ENCODE data around the gene YBEY.
A peak's percentile ranks its signal among the peaks of the same experiment; 100 is the strongest.
"Not testable (repeated sequence)": the region's sequence is repeated elsewhere in the genome, so short reads cannot be mapped to it uniquely, and the experiment has no call there.

YBEY gene

DNA sequence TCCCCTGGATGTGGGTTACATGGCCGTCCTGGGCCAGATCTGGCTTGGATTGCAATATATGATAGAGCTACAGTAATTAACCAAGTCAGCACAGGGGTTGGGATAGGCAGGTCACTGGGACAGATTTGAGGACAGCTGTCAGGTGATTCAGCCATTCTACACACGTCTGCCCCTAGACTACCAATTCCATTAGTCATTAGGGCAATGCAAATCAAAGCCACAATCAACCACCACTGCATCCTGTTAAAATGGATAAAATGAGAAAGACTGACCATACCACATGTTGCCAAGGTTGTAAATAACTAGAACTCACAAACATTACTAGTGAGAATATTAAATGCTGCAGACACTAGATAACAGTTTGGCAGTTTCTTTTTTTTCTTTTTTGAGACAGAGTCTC lies 21.5 kb downstream of the YBEY start:
- peak; percentile 34 for DNase-seq

DNA sequence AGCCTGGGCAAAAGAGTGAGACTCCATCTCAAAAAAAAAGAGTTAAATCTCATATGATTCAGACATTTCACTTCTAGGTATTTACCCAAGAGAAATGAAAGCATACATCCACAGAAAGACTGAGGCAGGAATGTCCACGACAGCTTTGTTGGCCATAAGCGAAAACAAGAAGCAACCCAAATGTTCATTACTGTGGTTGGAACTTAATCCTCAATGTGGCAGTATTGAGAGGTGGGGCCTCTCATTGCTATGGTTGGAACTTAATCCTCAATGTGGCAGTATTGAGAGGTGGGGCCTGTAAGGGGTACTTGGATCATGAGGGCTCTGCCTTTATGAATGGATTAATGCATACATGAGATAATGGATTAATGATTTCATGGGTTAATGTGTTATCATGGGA lies 22.3 kb downstream of the YBEY start:
- DNase-seq: peak; percentile 10

DNA sequence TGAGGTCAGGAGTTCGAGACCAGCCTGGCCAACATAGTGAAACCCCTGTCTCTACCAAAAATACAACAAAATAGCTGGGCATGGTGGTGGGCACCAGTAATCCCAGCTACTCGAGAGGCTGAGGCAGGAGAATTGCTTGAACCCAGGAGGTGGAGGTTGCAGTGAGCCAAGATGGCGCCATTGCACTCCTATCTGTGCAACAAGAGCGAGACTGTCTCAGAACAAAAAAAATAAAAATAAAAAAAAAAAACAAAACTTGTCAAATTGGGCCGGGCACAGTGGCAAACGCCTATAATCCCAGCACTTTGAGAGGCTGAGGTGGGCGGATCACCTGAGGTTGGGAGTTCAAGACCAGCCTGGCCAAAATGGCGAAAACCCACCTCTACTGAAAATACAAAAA lies 24.1 kb downstream of the YBEY start:
- not testable (repeated sequence) for DNase-seq

DNA sequence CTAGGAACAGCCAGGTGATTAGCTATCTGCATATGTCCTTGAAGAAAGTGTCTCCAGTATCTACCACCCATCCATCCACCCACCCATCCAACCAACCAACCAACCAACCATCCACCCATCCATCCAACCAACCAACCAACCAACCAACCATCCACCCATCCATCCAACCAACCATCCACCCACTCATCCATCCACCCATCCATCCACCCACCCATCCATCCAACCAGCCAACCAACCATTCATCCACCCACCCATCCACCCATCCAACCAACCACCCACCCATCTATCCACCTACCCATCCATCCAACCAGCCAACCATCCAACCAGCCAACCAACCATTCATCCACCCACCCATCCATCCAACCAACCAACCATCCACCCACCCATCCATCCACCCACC lies 25.4 kb downstream of the YBEY start:
- DNase-seq: no peak

DNA sequence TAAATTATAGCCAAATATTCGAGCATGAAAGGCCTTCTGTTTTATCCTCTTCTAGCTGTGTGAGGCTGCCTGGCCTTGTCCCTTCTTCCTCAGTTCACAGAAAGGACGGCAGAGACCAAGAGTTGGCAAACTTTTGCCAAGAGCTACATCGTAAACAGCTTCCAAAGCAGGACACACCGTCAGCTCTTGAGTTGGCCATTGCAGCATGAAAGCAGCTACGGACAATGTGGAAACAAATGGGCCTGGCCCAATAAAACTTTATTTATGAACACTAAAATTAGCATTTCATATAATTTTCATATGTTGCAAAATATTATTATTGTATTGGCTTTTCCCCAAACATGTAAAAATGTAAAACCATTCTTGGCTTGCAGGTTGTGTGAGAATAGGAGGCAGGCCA lies 26.8 kb downstream of the YBEY start:
- DNase-seq: no peak

DNA sequence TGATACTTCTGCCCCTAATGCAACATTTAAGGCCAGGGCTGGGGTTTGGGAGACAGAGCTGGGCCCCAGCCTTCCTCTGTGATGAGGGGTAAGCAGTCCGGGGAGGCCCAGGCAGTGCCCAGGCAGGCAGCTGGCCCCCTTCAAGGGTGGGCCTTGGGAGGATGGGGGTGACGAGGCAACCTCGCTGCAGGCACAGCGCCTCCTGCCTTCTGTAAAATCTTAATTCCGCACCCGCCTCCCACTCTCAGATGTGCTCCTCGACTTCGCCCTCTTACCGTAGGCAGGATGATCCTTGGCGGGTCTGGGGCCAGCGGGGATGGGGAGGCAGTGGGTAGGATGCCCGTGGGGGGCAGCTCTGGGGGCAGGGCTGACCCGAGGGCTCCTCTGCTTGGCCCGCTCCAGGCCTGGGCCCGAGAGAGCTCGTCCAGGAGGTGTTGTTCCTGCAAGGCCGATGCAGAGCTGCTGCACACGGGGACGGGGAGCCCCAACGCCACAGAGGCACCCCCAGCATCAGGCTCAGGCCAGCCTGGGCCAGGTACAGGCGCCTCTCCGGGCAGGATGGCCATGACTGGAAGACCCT lies 28.4 kb downstream of the YBEY start:
- no peak for DNase-seq

DNA sequence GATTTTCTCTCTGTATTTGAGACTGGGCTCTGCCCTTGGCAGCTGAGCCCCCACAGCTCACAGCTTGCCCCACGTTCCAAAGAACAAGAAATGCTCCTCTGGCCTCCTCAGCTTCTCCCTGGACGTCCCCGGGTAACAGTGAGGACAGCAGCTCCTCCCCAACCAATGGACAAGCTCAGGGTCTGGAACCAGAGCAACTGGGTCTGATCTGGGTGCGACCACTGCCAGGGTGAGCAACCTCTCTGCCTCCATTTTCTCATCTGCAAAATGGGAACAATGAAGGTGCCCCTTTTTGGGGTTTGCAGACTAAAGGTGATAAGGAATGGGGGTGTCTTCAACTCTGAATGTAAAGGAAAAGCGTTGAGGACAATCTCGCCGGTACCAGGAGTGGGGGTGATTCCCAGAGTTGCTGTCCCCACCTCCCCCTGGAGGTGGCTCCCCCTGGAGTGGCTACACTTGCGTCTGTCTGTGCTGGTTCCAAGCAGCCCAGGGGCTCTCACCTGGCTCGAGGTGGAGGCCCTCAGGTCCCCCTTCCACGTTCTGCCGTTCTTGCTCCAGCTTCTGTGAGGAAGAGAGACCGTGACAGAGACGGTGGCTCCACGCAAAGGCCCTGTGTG lies 30.7 kb downstream of the YBEY start:
- DNase-seq: no peak

DNA sequence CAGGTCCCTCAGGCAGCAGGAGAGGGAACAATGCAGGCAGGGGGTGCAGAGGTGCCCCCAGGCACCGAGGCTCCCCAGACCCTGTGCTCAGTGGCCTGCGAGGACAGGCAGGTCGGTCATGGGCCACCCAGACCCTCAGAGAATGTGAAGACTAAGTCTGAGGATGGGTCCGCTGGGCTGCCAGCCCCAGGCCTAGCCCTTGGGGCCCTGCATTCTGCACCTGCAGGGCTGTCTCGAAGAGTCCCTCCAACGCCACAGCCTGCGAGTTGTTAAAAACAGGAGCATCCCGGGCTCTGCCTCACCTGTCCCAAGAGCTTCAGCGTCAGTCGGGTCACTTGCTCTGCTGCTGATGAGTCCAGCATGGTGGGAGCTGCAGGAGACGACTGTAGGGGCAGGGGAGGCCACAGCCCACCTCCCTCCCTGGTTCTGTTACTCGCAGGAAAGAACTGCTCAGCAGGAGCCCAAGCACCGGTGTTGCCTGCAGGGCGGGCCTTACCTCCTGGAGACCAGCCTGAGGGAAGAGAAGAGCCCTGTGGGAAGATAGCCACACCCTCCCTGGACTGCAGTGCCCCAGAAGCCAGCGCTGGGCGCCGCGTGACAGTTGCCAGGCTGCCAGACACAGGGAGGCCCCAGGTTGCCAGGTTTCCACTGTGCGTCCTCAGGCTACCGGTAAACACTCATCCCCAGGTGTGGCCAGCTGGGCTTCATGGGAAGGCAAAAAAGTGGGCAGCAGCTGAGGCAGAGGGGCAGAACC lies 31.7 kb downstream of the YBEY start:
- no peak for DNase-seq

DNA sequence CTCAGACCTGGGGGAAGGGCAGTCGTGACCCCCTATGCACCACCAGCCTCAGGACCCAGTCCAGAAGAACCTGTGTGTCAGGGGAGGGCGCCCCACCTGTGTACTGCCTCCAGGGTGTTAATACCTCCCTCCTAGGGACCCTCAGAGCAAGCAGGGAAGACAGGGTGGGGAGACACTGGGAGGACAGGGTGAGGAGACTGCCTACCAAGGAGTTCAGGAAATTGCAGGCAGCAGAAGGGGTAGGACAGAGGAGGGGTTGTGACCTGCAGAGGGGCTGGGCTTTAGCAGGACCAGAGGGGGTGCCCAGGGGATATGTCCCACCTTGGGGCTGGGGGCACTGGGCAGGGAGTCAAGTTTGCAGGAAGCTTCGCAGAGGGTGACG lies 32.3 kb downstream of the YBEY start:
- no peak for DNase-seq

DNA sequence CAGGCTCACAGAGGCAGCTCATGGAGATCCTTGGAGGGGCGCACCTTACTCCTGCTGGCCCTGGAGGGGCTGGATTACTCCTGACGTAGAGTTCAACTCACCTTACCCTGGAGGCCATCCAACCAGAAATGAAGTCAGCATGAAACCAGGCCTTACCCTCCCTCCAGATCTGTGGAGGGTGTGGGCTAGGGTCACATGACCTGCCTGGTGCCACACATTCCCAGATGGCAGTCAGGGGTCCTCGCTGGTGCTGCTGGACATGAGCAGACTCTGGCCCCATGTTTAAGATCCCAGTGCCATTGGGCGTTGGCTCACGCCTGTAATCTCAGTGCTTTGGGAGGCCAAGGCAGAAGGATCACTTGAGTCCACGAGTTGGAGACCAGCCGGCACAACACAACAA lies 33.0 kb downstream of the YBEY start:
- DNase-seq: no peak

DNA sequence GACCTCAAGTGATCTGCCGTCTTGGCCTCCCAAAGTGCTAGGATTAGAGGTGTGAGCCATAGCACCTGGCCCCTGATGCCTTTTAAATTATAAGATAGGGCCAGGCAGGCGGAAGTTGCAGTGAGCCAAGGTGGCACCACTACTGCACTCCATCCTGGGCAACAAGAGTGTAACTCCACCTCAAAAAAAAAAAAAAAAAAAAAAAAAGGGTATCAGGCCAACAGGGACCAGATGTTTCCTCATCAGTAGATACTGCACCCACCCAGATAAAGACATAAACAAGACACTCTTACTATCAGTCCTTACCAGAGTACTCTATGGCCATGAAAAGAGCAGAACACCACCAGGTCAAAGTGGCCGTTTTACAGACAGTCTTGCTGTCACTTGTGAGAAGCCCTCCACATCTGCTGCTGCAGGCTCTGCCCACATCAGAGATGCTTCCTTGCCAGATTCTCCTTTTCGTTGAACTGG lies 34.2 kb downstream of the YBEY start:
- DNase-seq: no peak

DNA sequence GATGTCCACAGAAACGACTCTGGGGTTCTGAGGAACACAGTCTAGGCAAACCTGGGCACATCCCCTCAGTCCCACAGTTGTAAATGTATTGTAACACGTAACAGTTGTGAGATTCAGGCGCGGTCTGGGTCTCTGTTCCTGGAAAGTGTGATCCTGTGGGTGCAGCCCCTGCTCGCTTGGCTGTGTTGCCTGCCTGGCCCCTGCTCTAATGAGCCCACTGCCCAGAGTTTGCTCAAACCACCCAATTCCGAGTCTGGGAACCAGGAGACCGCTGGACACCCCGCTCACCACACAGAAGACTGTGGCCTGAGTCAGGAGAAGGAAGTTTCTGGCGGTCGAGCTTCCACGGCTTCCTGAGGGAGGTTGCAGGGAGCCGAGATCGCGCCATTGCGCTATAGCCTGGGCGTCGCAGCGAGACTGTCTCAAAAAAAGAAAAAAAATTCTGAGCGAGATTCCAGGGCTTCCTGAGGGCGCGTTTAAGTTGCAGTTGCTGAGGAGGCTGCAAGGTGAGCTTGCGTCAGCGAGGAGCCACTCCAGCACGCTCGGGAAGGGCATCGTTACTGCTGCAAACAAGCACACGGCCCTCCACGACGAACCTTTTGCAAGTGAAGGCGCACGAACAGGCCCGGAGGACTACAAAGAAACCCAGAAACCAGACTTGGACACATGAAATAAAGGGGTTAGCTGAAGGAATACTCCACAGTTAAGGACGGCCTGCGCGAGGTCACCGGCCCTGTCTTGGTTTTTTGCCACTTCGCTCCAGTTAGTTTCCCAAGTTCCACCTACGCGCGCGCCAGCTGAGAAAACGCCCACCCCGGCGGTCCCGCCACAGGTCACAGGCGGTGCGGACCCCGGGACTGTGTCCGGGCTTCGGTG lies 36.4 kb downstream of the YBEY start:
- peak; percentile 29 for DNase-seq

DNA sequence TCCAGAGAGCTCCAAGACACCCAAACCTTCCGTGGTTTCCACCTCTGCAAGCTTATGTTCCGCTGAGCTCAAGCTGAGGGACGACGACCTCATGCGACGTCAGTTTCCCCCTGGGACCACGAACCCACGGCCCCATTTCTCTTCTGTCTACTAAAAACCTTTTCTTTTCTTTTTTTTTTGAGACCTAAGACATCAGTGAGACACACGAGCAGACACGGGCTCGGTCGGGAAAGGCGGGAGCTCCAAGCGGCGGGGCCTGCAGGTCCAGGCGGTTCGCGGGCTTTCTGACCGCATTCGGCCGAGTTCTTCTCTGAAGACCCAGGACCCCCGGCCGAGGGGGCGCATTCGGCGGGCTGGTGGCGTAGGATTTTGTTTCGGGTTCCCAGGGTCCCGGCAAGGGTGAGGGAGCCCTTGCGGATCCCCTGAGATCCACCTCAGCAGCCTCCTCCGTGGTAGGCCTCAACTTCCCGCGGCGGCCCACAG lies 37.1 kb downstream of the YBEY start:
- DNase-seq: no peak

DNA sequence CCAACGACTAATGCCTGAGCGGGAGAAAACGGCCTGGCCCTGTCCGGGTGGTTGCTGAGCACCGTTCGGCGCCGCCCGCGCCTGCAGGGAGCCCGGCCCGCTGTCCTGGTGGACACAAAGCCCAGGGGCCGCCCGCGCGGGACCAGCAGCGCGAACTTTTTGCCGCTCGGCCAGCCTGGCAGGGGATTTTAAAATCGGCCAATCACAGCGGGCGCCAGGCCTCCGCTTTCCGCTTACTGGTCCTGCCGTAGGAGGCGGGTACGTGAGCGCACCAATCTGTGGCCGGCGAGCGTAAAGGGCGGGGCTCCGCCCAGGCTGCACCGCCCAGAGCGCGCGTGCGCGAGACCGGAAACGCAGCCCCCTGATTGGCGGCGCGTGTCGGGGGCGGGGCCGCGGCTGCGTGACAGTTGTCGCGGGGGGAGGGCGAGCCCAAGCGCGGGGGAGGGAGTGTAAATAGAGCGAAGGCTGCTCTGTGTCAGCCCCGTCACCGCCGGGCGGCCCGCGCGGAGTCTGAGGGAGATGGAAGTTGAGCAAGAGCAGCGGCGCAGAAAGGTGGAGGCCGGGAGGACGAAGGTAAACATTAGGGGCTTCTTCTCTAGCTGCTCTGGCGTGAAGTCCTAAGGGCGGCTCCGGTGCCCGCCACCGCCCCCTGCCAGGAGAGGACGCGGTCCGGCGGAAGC lies 37.7 kb downstream of the YBEY start, which contains the start of the genes C21orf58 and PCNT:
C21orf58 (minus strand) TSS at position 161 of the 680 bp plus-strand sequence. CDS start 1,132 bp downstream, outside the sequence.
PCNT (plus strand) TSS at position 447 of the 680 bp plus-strand sequence; CDS start at position 520, 73 bp downstream.
- peak; percentile 98 for DNase-seq

DNA sequence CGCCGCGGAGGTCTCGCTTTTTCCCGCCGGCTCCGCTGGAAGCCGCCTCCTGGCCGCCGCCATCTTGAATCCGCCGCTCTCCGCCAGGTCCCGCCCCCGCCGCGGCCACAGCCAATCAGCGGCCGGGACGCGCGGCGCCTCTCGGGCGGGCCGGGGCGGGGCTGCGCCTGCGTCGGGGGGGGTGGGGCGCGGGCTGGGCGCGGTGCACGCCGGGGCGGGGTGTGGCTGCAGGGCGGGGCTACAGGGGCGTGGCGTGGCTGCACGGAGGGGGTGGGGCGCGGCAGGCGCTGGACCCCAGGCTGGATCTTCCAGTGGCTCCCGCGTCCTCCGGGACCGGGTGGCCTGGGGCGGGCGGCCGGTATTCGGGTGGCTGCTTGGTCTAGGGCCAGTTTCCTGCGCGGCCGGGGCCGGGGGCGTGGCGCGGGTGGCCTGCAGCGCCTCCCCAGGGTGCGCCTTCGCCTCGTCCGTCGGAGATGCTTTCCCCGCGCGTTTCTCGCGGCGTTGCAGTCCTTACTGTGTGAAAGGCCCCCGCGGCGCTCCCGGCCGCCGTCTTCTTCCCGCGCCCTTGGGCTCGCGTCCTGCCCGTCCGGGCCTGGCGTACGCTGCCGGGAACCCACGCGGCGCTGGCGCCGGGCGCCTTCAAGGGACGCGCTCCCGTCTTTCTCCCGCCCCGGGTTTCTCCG lies 38.4 kb downstream of the YBEY start:
- DNase-seq: peak; percentile 82

DNA sequence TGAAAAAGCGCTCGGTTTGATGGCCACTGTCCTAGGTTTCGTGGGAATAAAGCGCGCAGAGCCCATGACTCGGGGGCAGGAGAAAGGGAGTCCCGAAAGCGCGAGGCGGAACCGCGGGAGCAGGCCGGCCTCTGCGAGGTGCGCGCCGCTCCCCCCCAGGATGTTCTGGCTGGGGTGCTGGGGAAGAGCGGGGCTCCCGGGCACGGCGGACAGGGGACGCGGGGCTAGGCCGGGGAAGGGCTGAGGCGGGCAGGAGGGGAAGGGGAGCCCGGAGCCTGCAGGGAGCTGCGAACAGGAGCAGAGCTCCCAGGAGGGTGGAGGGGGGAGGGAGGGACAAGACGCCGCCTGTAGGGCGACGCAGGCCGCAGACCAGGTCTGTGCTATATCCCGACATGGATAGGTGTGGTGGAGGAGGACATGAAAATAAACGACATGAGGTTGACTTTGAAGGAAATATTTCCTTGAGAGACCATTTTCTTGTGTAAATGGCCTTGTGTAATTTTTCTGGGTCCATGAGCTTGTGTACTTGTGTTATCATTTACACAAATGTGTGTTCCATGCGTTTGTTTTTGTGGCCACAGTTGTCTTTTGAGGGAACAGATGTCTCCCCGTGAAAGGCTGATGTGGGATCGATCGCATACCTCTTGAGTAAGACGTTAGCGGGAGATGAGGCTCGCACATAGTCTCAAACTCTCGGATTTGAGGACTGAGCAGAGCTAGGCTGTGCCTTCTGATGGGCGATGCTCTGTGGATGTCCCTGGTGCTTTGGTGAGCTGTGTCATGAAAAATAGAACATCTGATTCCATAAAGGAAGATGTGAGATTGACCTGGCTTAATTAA lies 39.2 kb downstream of the YBEY start:
- peak; percentile 41 for DNase-seq

DNA sequence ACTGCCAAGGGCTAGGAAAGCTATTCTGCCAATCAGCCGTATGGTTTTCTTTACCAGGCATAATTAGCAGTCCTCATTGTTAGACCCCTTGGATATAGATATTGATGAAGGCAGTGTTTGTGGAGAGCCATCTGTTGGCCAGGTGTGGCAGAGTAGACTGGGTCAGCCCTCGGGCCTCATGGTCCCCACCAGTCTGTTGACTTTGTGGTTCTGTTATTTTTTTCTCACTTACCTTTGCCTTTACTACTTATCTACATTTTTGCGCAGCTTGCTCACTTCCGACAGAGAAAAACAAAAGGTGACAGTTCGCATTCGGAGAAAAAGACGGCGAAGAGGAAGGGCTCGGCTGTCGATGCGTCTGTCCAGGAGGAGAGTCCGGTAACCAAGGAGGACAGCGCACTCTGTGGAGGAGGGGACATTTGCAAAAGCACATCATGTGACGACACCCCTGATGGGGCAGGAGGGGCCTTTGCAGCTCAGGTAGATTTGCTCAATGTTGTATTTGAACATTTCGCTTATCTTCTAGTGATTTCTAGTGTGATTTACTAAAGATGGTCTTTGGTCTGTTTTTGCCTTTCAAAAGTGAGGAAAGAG lies 40.1 kb downstream of the YBEY start:
- DNase-seq: no peak

DNA sequence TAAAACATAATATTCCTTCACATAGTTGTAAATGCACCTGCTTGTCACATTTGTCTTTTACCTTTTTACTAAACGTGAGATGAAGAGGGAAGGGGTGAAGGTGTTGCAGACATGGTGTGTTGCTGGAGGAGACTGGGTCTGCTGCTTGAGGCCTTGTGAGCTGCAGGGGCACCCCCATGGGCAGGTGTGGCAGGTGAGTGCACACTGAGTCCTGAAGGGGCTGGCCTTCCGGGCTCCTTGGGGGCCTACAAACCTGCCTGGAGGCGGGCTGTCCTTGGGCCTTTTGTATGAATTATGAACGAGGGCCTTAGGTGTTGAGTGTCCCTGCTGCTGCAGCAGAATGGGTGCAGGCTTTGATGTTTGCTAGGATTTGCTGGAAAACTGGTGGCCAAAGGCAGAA lies 41.6 kb downstream of the YBEY start:
- DNase-seq: no peak

DNA sequence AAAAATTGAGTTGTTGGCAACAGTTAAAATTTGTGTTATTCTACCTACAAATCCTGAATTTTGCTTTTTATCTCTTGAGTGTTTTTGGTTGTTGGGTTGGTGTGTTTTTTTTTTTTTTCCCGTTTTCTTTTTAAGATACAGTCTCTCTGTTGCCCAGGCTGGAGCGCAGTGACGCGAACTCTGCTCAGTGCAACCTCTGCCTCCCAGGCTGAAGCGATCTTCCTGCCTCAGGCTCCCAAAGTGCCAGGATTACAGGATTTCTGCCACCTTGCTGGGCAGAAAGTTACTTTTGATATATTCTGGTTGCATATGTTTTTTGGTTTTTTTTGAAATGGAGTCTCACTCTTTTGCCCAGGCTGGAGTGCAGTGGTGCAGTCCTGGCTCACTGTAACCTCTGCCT lies 42.0 kb downstream of the YBEY start:
- DNase-seq: no peak

DNA sequence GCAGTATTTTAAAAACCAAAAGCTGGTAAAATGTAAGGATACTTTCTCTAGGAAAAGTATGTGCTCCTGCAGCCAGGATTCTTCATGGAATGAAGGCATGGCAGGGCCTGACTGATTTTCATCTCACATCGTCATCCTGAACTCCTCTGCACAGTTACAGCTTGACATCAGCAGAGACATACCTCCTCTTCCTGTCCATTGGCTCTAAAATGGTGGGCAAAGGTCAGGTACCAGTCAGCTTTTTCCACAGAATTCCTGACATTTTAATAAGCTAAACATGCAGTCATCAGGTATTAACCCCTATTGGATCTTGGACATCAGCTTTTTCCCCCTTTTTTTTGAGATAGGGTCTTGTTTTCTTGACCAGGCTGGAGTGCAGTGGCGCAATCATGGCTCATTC lies 43.7 kb downstream of the YBEY start:
- DNase-seq: no peak

All from fibroblast of upper back skin (primary cell).